H1 (cell line): ENCODE results near the gene PLB1. TPM values are rescaled to one million over a fixed set of nuclear protein-coding genes. Genes with fewer than 3 reads are reported as not detected.

Experiments used
- CTCF ChIA-PET: fragments of 300-600 bp; sonication (Branson Sonifier 250); formaldehyde crosslinking; loops from one replicate; lab custom pipeline; 2021; ENCODE audit not compliant: partially characterized antibody; lab: Charles Lee
- POLR2A ChIA-PET: fragments of 300-600 bp; sonication (Branson Sonifier 250); formaldehyde crosslinking; loops from one replicate; lab custom pipeline; 2021; ENCODE audit warnings: inconsistent platforms; ENCODE audit not compliant: partially characterized antibody; lab: Charles Lee
- DNase-seq, 2 experiments: peaks; one replicate each; pipeline versions ENCODE4 v3.0.0 to v3.0.0-alpha.2; 2010 to 2022; ENCODE audit warnings: low spot score in 2 of 2, low read depth in 1 of 2, mixed read lengths in 1 of 2
- FAIRE-seq: peaks from 2 replicates; lab custom pipeline; 2011; peaks lifted over from hg19 to GRCh38; lab: Jason Lieb, UNC
- H2AFZ ChIP-seq: 2 replicates; pipeline ENCODE4 v1.8.1; 2012; ENCODE audit warnings: low read length, inconsistent platforms
- H2AK5ac ChIP-seq: 2 replicates; pipeline ENCODE4 v1.6.1; 2013; ENCODE audit warnings: low read depth, low read length
- H2BK120ac ChIP-seq: replicated peaks from 2 replicates; pipeline ENCODE3; 2013; ENCODE audit warnings: low read depth, low read length, inconsistent platforms
- H2BK12ac ChIP-seq: 2 replicates; pipeline ENCODE4 v1.6.1; 2013; ENCODE audit warnings: low read depth, low read length
- H2BK15ac ChIP-seq: 2 replicates; pipeline ENCODE4 v1.6.1; 2013; ENCODE audit warnings: low read length
- H2BK20ac ChIP-seq: 2 replicates; pipeline ENCODE4 v1.6.1; 2013; ENCODE audit warnings: low read length
- H2BK5ac ChIP-seq: 2 replicates; pipeline ENCODE4 v1.6.1; 2013; ENCODE audit warnings: low read depth, low read length
- H3K14ac ChIP-seq: 2 replicates; pipeline ENCODE4 v1.6.1; 2013; ENCODE audit warnings: inconsistent platforms; ENCODE audit not compliant: insufficient read length
- H3K18ac ChIP-seq: 2 replicates; pipeline ENCODE4 v1.6.1; 2013; ENCODE audit warnings: low read length; ENCODE audit errors: extremely low read depth
- H3K23ac ChIP-seq: 2 replicates; pipeline ENCODE4 v1.6.1; 2013; ENCODE audit warnings: inconsistent platforms; ENCODE audit not compliant: insufficient read length
- H3K23me2 ChIP-seq: 2 replicates; pipeline ENCODE4 v1.6.1; 2013; ENCODE audit warnings: low read depth, low read length
- H3K27ac ChIP-seq: 2 replicates; pipeline ENCODE4 v1.6.1; 2011; ENCODE audit warnings: low read depth, low read length, inconsistent platforms
- H3K27me3 ChIP-seq, 4 experiments: replicated peaks in 1 of 4; 1 replicate in 1 of 4; 2 replicates in 3 of 4; pipeline versions ENCODE4 v1.6.1 to v1.8.1; 2011 to 2013; ENCODE audit warnings: low read length in 3 of 4, mild to moderate bottlenecking in 3 of 4, inconsistent platforms in 2 of 4, mixed read lengths in 2 of 4, moderate library complexity in 1 of 4; ENCODE audit not compliant: control insufficient read depth in 3 of 4, insufficient read depth in 3 of 4; ENCODE audit errors: extremely low read depth in 1 of 4
- H3K36me3 ChIP-seq, 4 experiments: 2 replicates each; pipeline versions ENCODE4 v1.6.1 to v1.8.1; 2011 to 2013; ENCODE audit warnings: mild to moderate bottlenecking in 4 of 4, low read length in 3 of 4, moderate library complexity in 2 of 4, control low read depth in 1 of 4, inconsistent platforms in 1 of 4; ENCODE audit not compliant: insufficient read depth in 4 of 4, control insufficient read depth in 2 of 4
- H3K4ac ChIP-seq: replicated peaks from 2 replicates; pipeline ENCODE3; 2013; ENCODE audit warnings: low read length, low read depth, mixed read lengths, inconsistent platforms; ENCODE audit not compliant: insufficient read length
- H3K4me1 ChIP-seq, 4 experiments: replicated peaks in 1 of 4; 1 replicate in 1 of 4; 2 replicates in 3 of 4; pipeline versions ENCODE4 v1.6.1 to v1.8.1; 2011 to 2013; ENCODE audit warnings: low read length in 3 of 4, inconsistent platforms in 2 of 4, mixed read lengths in 1 of 4; ENCODE audit not compliant: insufficient read depth in 4 of 4, control insufficient read depth in 3 of 4
- H3K4me2 ChIP-seq, 2 experiments: 2 replicates each; pipeline versions ENCODE4 v1.6.1 to v1.8.1; 2011 to 2013; ENCODE audit warnings: low read depth in 2 of 2, low read length in 2 of 2, control low read depth in 1 of 2, inconsistent platforms in 1 of 2, mild to moderate bottlenecking in 1 of 2; ENCODE audit not compliant: insufficient read depth in 1 of 2
- H3K4me3 ChIP-seq, 4 experiments: fragments of 200-600, 300-600 bp in 1 of 4; sonication (generic), shearing (Covaris generic), sonication (Bioruptor Twin) in 1 of 4; 2 replicates each; pipeline versions ENCODE4 v1.5.1 to v1.8.1; 2011 to 2016; ENCODE audit warnings: low read length in 4 of 4, low read depth in 3 of 4, control low read depth in 2 of 4, inconsistent platforms in 2 of 4, mild to moderate bottlenecking in 2 of 4, mixed read lengths in 1 of 4, moderate library complexity in 1 of 4; ENCODE audit not compliant: insufficient read depth in 2 of 4; ENCODE audit errors: extremely low read depth in 1 of 4
- H3K56ac ChIP-seq: replicated peaks from 2 replicates; pipeline ENCODE3; 2013; ENCODE audit warnings: low read depth, mild to moderate bottlenecking, mixed read lengths, low read length, inconsistent platforms; ENCODE audit not compliant: insufficient read length
- H3K79me1 ChIP-seq: 2 replicates; pipeline ENCODE4 v1.6.1; 2013; ENCODE audit warnings: low read depth, low read length, control low read depth
- H3K79me2 ChIP-seq, 2 experiments: 2 replicates each; pipeline versions ENCODE4 v1.6.1 to v1.8.1; 2012 to 2013; ENCODE audit warnings: low read length in 2 of 2, mild to moderate bottlenecking in 2 of 2, inconsistent platforms in 1 of 2; ENCODE audit not compliant: insufficient read depth in 2 of 2, control insufficient read depth in 1 of 2
- H3K9ac ChIP-seq, 4 experiments: replicated peaks in 1 of 4; 1 replicate in 1 of 4; 2 replicates in 3 of 4; pipeline versions ENCODE4 v1.6.1 to v1.8.1; 2011 to 2013; ENCODE audit warnings: low read depth in 3 of 4, low read length in 3 of 4, control low read depth in 2 of 4, mild to moderate bottlenecking in 2 of 4, moderate library complexity in 2 of 4, inconsistent platforms in 1 of 4; ENCODE audit errors: extremely low read depth in 1 of 4
- H3K9me3 ChIP-seq, 2 experiments: 2 replicates each; pipeline versions ENCODE4 v1.6.1 to v1.8.1; 2012 to 2013; ENCODE audit warnings: mild to moderate bottlenecking in 2 of 2, moderate library complexity in 2 of 2, control low read depth in 1 of 2, inconsistent platforms in 1 of 2, low read depth in 1 of 2, low read length in 1 of 2, mixed read lengths in 1 of 2; ENCODE audit not compliant: insufficient read depth in 2 of 2
- H4K20me1 ChIP-seq, 2 experiments: replicated peaks in 1 of 2; 2 replicates each; pipeline versions ENCODE3 to v1.8.1; 2011 to 2013; ENCODE audit warnings: inconsistent platforms in 2 of 2, low read length in 2 of 2, mild to moderate bottlenecking in 1 of 2; ENCODE audit not compliant: insufficient read depth in 2 of 2, control insufficient read depth in 1 of 2
- H4K5ac ChIP-seq: 2 replicates; pipeline ENCODE4 v1.6.1; 2013; ENCODE audit warnings: low read length, low read depth, mixed read lengths, inconsistent platforms; ENCODE audit not compliant: insufficient read length
- H4K8ac ChIP-seq: 2 replicates; pipeline ENCODE4 v1.8.0; 2013; ENCODE audit warnings: mild to moderate bottlenecking, moderate library complexity, low read length, inconsistent platforms; ENCODE audit not compliant: insufficient read depth; ENCODE audit errors: extremely low read depth
- H4K91ac ChIP-seq: replicated peaks from 2 replicates; pipeline ENCODE3; 2013; ENCODE audit warnings: low read length, mixed read lengths, inconsistent platforms; ENCODE audit not compliant: insufficient read length
- CBX5 ChIP-seq: fragments of 300-800, 300-1000 bp; sonication (generic); IDR thresholded peaks from 2 replicates; pipeline ENCODE4 v1.7.1; 2016; ENCODE audit warnings: antibody characterized with exemption, low read length, low read depth
- E2F6 ChIP-seq: IDR thresholded peaks from 2 replicates; pipeline ENCODE4 v1.6.1; 2012; ENCODE audit warnings: inconsistent platforms
- KDM5A ChIP-seq: fragments of 200-600 bp; IDR thresholded peaks from 2 replicates; pipeline ENCODE4 v1.7.1; 2012; ENCODE audit warnings: mild to moderate bottlenecking, low read length, inconsistent platforms, mixed read lengths
- MAFK ChIP-seq: IDR thresholded peaks from 2 replicates; pipeline ENCODE4 v1.6.1; 2012; ENCODE audit warnings: low read depth, mild to moderate bottlenecking, improper control_type of control experiment, low read length
- SAP30 ChIP-seq: fragments of 300-600 bp; sonication (generic); IDR thresholded peaks from 2 replicates; pipeline ENCODE4 v1.7.1; 2012; ENCODE audit warnings: low read length, moderate library complexity, mild to moderate bottlenecking, inconsistent platforms; ENCODE audit not compliant: insufficient read depth, insufficient replicate concordance
- SP1 ChIP-seq: IDR thresholded peaks from 2 replicates; pipeline ENCODE4 v1.6.1; 2011; ENCODE audit warnings: low read depth, low read length
- YY1 ChIP-seq: IDR thresholded peaks from 2 replicates; pipeline ENCODE4 v1.6.1; 2011; ENCODE audit warnings: low read depth, mild to moderate bottlenecking, low read length
- WGBS, 2 experiments: shearing (Covaris generic) in 1 of 2; methylation state at CpG; one replicate each; pipeline versions ENCODE4 v1.1.6 to v1.1.7; 2013 to 2015; ENCODE audit warnings: low lambda C conversion rate in 2 of 2, mixed read lengths in 2 of 2, inconsistent platforms in 1 of 2, low coverage in 1 of 2, missing lambda C conversion rate in 1 of 2; ENCODE audit not compliant: insufficient replicate concordance in 2 of 2, insufficient coverage in 1 of 2, insufficient read length in 1 of 2; ENCODE audit errors: extremely low coverage in 1 of 2, missing lambda C conversion rate in 1 of 2; 5-methylcytosine and 5-hydroxymethylcytosine counted together
- polyA plus RNA-seq, 7 experiments: library from polyadenylated mRNA; depleted of rRNA in 3 of 7; stranded (reverse) in 5 of 7; unstranded in 2 of 7; fragments of >200 nt in 5 of 7; fragments of 200-250 nt in 2 of 7; gene quantifications; 1 replicate in 5 of 7; 2 replicates in 1 of 7; 4 replicates in 1 of 7; pipeline versions ENCODE4 v1.2.1 to v1.2.3, GENCODE V29; 2011 to 2013; ENCODE audit warnings: missing spikeins in 2 of 7, mixed read lengths in 2 of 7
- total RNA-seq: library from RNA; stranded (reverse); fragmentation: NEBNext Ultra II Directional; extraction: Animal tissue kit (Norgen Biotek cat#: 25700); gene quantifications from 2 replicates; pipeline ENCODE4 v1.2.1, GENCODE V29; 2021

The PLB1 gene
- total and polyA plus RNA-seq, 2 of the 8 experiments (the other 6 are each of a cell fraction or from before 2014, with no cell fraction given), result 0.20 to 0.36 TPM

GRCh38 chr2:28523902-28524301, 28.0 kb downstream of the PLB1 start:
- no peak overlapping the region for H4K91ac ChIP-seq
- H3K27me3 ChIP-seq, result no peaks in the 10 kb centered on the region; a peak in 1 of 7 replicates
- H2AK5ac ChIP-seq, result no peak overlapping the region
- H3K56ac ChIP-seq, result no peak overlapping the region
- no peak overlapping the region for H2BK120ac ChIP-seq
- DNase-seq (no peak), FAIRE-seq (no peak)
- H2BK12ac ChIP-seq, result no peak overlapping the region
- no peaks in the 10 kb centered on the region for H3K4me1 ChIP-seq
- H3K4me3 ChIP-seq, result no peak overlapping the region
- H4K20me1 ChIP-seq, result no peaks in the 10 kb centered on the region
- TF ChIP-seq CBX5 (no peak), SP1 (no peak), YY1 (no peak), KDM5A (no peak), MAFK (no peak), E2F6 (no peak), SAP30 (no peak)
- no peaks in the 10 kb centered on the region for H3K36me3 ChIP-seq
- no peak overlapping the region for H3K27ac ChIP-seq
- H2BK20ac ChIP-seq, result no peak overlapping the region
- H3K23ac ChIP-seq, result no peak overlapping the region
- no peak overlapping the region for H3K9ac ChIP-seq
- no peaks in the 10 kb centered on the region for H3K79me1 ChIP-seq
- no peaks in the 10 kb centered on the region for H3K23me2 ChIP-seq
- CTCF ChIA-PET, result interaction anchor here (1.0 to 1.1 kb wide), 2 partner anchors 11 to 31 kb away, joined by 3 read pairs; no protein-coding TSS in a partner anchor
- POLR2A ChIA-PET, result no interaction called here
- H3K14ac ChIP-seq, result no peak overlapping the region
- H2BK5ac ChIP-seq, result no peak overlapping the region
- H3K18ac ChIP-seq, result no peak overlapping the region
- no peak overlapping the region for H4K8ac ChIP-seq
- H3K4me2 ChIP-seq, result no peak overlapping the region
- no peak overlapping the region for H4K5ac ChIP-seq
- no peak overlapping the region for H2BK15ac ChIP-seq
- WGBS, 2 experiments, result 77% methylated on average over 5 of the region's 5 CpGs; no CpG with 5 or more reads in 1 of the 2 experiments
- H3K9me3 ChIP-seq, result no peaks in the 10 kb centered on the region
- H3K4ac ChIP-seq, result no peak overlapping the region
- H2AFZ ChIP-seq, result no peak overlapping the region
- no peaks in the 10 kb centered on the region for H3K79me2 ChIP-seq
